Endothelial cell of umbilical vein (primary cell): Measurements from ENCODE around the gene NSD1. TPM values are rescaled to one million over a fixed set of nuclear protein-coding genes. Genes with fewer than 3 reads are reported as not detected.

Source experiments
- BruUV-seq: library from RNA; stranded (reverse); fragments of 400-500 nt; replicated peaks from 2 replicates; lab custom pipeline; 2021; lab: Mats Ljungman, UMichigan
- CTCF ChIA-PET: fragments of 300-600, 350-600 bp; sonication (Branson Sonifier 250); formaldehyde crosslinking; loops from one replicate; lab custom pipeline; 2021; ENCODE audit warnings: antibody characterized with exemption, inconsistent platforms; lab: Charles Lee
- POLR2A ChIA-PET: fragments of 300-600, 350-600 bp; sonication (Branson Sonifier 250); formaldehyde crosslinking; loops from one replicate; lab custom pipeline; 2021; ENCODE audit warnings: antibody characterized with exemption, inconsistent platforms; lab: Charles Lee
- DNase-seq: peaks from one replicate; pipeline ENCODE4 v3.0.0-alpha.2; 2011; ENCODE audit warnings: low read depth, low spot score
- FAIRE-seq: peaks from 2 replicates; lab custom pipeline; 2011; peaks lifted over from hg19 to GRCh38; lab: Jason Lieb, UNC
- H2AFZ ChIP-seq: 2 replicates; pipeline ENCODE4 v1.6.0; 2012; ENCODE audit warnings: low read depth, low read length, control low read depth, inconsistent platforms
- H3K27ac ChIP-seq: 2 replicates; pipeline ENCODE4 v1.5.1; 2011; ENCODE audit warnings: low read depth, mild to moderate bottlenecking, control low read depth, low read length, moderate library complexity; ENCODE audit not compliant: insufficient read depth
- H3K27me3 ChIP-seq, 2 experiments: 2 replicates each; pipeline versions ENCODE4 v1.6.0 to v1.6.1; 2011; ENCODE audit warnings: low read length in 2 of 2, mixed read lengths in 1 of 2; ENCODE audit not compliant: control insufficient read depth in 2 of 2, insufficient read depth in 2 of 2
- H3K36me3 ChIP-seq, 2 experiments: 2 replicates in 1 of 2; 3 replicates in 1 of 2; pipeline ENCODE4 v1.5.1; 2011; ENCODE audit warnings: low read length in 2 of 2, mild to moderate bottlenecking in 1 of 2, moderate library complexity in 1 of 2; ENCODE audit not compliant: control insufficient read depth in 2 of 2, insufficient read depth in 2 of 2; ENCODE audit errors: extremely low read depth in 1 of 2
- H3K4me1 ChIP-seq: 3 replicates; pipeline ENCODE4 v1.5.1; 2011; ENCODE audit warnings: mild to moderate bottlenecking, low read length; ENCODE audit not compliant: control insufficient read depth, insufficient read depth; ENCODE audit errors: extremely low read depth
- H3K4me2 ChIP-seq: 2 replicates; pipeline ENCODE4 v1.6.1; 2011; ENCODE audit warnings: low read length, control low read depth, mixed read lengths; ENCODE audit not compliant: insufficient read depth
- H3K4me3 ChIP-seq, 3 experiments: fragments of 200-600 bp in 1 of 3; sonication (generic), shearing (Covaris generic) in 1 of 3; replicated peaks in 1 of 3; 2 replicates each; pipeline ENCODE4 v1.5.1; 2011 to 2016; ENCODE audit warnings: control low read depth in 3 of 3, low read length in 3 of 3, mild to moderate bottlenecking in 2 of 3, inconsistent platforms in 1 of 3, low read depth in 1 of 3, moderate library complexity in 1 of 3; ENCODE audit not compliant: insufficient read depth in 1 of 3
- H3K79me2 ChIP-seq: 2 replicates; pipeline ENCODE4 v1.6.0; 2012; ENCODE audit warnings: low read length, inconsistent platforms; ENCODE audit not compliant: control insufficient read depth, insufficient read depth
- H3K9ac ChIP-seq: replicated peaks from 2 replicates; pipeline ENCODE3; 2011; ENCODE audit warnings: low read length, control low read depth; ENCODE audit not compliant: insufficient read depth; ENCODE audit errors: extremely low read depth
- H3K9me1 ChIP-seq: replicated peaks from 3 replicates; pipeline ENCODE4 v1.6.0; 2011; ENCODE audit warnings: mild to moderate bottlenecking, low read length; ENCODE audit not compliant: control insufficient read depth, insufficient read depth; ENCODE audit errors: extremely low read depth
- H3K9me3 ChIP-seq: replicated peaks from 2 replicates; pipeline ENCODE4 v1.5.1; 2012; ENCODE audit warnings: low read length, inconsistent platforms; ENCODE audit not compliant: control insufficient read depth, insufficient read depth
- H4K20me1 ChIP-seq: replicated peaks from 2 replicates; pipeline ENCODE3; 2011; ENCODE audit warnings: mild to moderate bottlenecking, low read length; ENCODE audit not compliant: control insufficient read depth, insufficient read depth; ENCODE audit errors: extremely low read depth
- CTCF ChIP-seq, 2 donors: IDR thresholded peaks; 1 replicate in 1 of 2; 2 replicates in 1 of 2; pipeline ENCODE4 v1.5.1; 2011; ENCODE audit warnings: low read length in 2 of 2, mild to moderate bottlenecking in 2 of 2, moderate library complexity in 2 of 2, control low read depth in 1 of 2, inconsistent platforms in 1 of 2, low read depth in 1 of 2; ENCODE audit not compliant: insufficient read depth in 1 of 2; ENCODE audit errors: extremely low read depth in 1 of 2
- EZH2 ChIP-seq: IDR thresholded peaks from 2 replicates; pipeline ENCODE4 v1.6.1; 2012; ENCODE audit warnings: borderline replicate concordance, low read depth, mild to moderate bottlenecking, moderate library complexity, low read length, inconsistent platforms; ENCODE audit not compliant: severe bottlenecking
- FOS ChIP-seq: IDR thresholded peaks from 2 replicates; pipeline ENCODE4 v1.6.1; 2011; ENCODE audit warnings: mild to moderate bottlenecking, low read length, moderate library complexity, borderline replicate concordance; ENCODE audit not compliant: insufficient read depth
- JUN ChIP-seq: IDR thresholded peaks from 2 replicates; pipeline ENCODE4 v1.6.1; 2011; ENCODE audit warnings: borderline replicate concordance, low read depth; ENCODE audit not compliant: insufficient read length, insufficient read depth
- MAX ChIP-seq: IDR thresholded peaks from 2 replicates; pipeline ENCODE4 v1.6.1; 2011; ENCODE audit not compliant: insufficient read depth, insufficient read length
- MYC ChIP-seq: IDR thresholded peaks from one replicate; pipeline ENCODE4 v1.6.1; 2011; ENCODE audit warnings: mild to moderate bottlenecking, low read depth, low read length
- POLR2A ChIP-seq: IDR thresholded peaks from 2 replicates; pipeline ENCODE4 v1.6.1; 2012; ENCODE audit warnings: low read depth, mild to moderate bottlenecking, control low read depth, low read length
- POLR2AphosphoS5 ChIP-seq: IDR thresholded peaks from 2 replicates; pipeline ENCODE4 v1.6.1; 2012; ENCODE audit warnings: low read depth, mild to moderate bottlenecking, control low read depth, low read length, moderate library complexity; ENCODE audit not compliant: insufficient read depth
- dilution Hi-C: fragments of 300-500 bp; cut with MboI; formaldehyde crosslinking; loops from one replicate; pipeline ENCODE4 v1.15.0; 2019; ENCODE audit warnings: low sequenced_read_pairs; ENCODE audit not compliant: extremely low pct_ligation_motif_present
- intact Hi-C: fragments of 100-400 bp; cut with micrococcal nuclease; formaldehyde crosslinking; loops from one replicate; pipeline ENCODE4 v1.10.0; 2022
- polyA plus RNA-seq, 4 experiments: library from polyadenylated mRNA; depleted of rRNA in 3 of 4; stranded (reverse) in 3 of 4; unstranded in 1 of 4; fragments of >200 nt; gene quantifications; 2 replicates each; pipeline versions ENCODE4 v1.2.1 to v1.2.3, GENCODE V29; 2011 to 2012; ENCODE audit warnings: missing spikeins in 1 of 4
- total RNA-seq: library from RNA; stranded (reverse); gene quantifications from 2 replicates; pipeline ENCODE4 v1.2.3, GENCODE V29; 2021

The NSD1 gene
- total and polyA plus RNA-seq, 2 donors (not counting 3 experiments of a cell fraction or from before 2014, with no cell fraction given) = 14.4 to 90.4 TPM

GRCh38 chr5:177094224-177095087, 39.1 kb upstream of the NSD1 start:
- peaks cover 42% of the 10 kb centered on the region for H3K4me1 ChIP-seq
- ChIA-PET POLR2A (no interaction called here), CTCF (interaction anchor here (1.0 to 2.1 kb wide), 3 partner anchors 8 to 23 kb away, joined by 4 to 5 read pairs (median 5); partner anchors contain the start of gene FGFR4)
- H3K9me1 ChIP-seq = no peaks in the 10 kb centered on the region
- H3K79me2 ChIP-seq = no peaks in the 10 kb centered on the region
- H2AFZ ChIP-seq = no peak overlapping the region
- dilution Hi-C loops = no loop called here
- intact Hi-C loops = no loop called here
- no peak overlapping the region for H3K4me3 ChIP-seq
- no peaks in the 10 kb centered on the region for H3K27me3 ChIP-seq
- H3K4me2 ChIP-seq = no peak overlapping the region
- no TSS peak for BruUV-seq
- H3K9me3 ChIP-seq = no peaks in the 10 kb centered on the region
- DNase-seq (no peak), FAIRE-seq (no peak)
- H3K36me3 ChIP-seq = no peaks in the 10 kb centered on the region
- no peaks in the 10 kb centered on the region for H4K20me1 ChIP-seq
- H3K27ac ChIP-seq = no peak overlapping the region
- no peak for TF ChIP-seq EZH2
- no peak for TF ChIP-seq FOS
- no peak for TF ChIP-seq POLR2AphosphoS5
- no peak for TF ChIP-seq MAX
- TF ChIP-seq MYC = no peak
- no peak for TF ChIP-seq CTCF (IDR thresholded peaks at IDR 0.05; ENCODE audit: extremely low read depth in 1 of 2, insufficient read depth in 1 of 2, low read depth in 1 of 2, low read length in 2 of 2)
- no peak for TF ChIP-seq POLR2A
- TF ChIP-seq JUN = no peak
- no peak overlapping the region for H3K9ac ChIP-seq
